ENCODE measurements around the gene CHCHD1.
A peak's percentile ranks its signal among the peaks of the same experiment; 100 is the strongest.
"Not testable (repeated sequence)": the region's sequence is repeated elsewhere in the genome, so short reads cannot be mapped to it uniquely, and the experiment has no call there.

CHCHD1 gene

DNA sequence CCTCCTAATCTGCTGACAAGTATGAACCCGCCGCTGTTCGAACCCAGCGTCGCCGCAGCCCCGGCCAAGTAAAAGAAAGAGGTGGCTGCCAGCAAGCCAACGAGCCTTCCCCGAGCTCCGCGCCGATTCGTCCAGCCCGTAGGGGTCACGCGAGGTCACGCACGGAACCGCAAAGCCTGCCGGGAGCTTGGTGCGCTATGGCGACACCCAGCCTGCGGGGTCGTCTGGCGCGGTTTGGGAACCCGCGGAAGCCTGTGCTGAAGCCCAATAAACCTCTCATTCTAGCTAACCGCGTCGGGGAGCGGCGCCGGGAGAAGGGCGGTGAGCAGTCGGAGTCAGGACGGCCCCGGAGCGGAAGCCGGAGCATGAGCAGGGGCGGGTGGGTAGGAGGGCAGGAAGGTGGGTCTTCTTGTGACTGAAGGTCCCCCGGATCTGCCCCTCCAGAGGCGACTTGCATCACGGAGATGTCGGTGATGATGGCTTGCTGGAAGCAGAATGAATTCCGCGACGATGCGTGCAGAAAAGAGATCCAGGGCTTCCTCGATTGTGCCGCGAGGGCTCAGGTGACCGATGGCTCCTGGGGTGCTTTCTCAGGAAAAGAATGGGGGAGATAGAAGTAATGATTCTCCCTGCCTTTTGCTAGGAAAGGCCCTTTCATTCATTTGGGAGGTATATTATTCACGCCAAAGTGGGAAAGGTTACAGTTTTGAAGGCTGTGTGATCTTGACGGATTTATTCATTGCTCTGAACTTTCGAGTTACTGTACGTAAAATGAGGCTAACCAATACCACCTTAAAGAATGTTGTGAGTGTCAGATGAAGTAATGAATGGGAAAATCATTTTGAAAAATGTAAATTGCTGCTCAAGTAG is at the start of gene CHCHD1:
Gene CHCHD1, plus strand, starts transcription at position 170 of the 870 bp plus-strand sequence. Its CDS starts 28 bp downstream, at position 198.
- peak; percentile 92 for DNase-seq (ENCODE audit: low spot score)

DNA sequence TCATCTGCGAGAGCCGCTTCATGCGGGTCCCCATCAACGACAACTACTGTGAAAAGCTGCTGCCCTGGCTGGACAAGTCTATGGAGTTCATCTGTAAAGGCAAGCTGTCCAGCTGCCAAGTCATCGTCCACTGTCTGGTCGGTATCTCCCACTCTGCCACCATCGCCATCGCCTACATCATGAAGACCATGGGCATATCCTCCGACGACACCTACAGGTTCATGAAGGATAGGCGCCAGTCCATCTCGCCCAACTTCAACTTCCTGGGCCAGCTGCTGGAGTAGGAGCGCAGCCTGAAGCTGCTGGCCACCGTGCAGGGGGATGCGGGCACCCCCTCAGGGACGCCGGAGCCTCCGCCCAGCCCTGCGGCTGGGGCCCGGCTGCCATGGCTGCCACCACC is 49.4 kb upstream of the CHCHD1 start:
- no peak for DNase-seq (ENCODE audit: low spot score)

DNA sequence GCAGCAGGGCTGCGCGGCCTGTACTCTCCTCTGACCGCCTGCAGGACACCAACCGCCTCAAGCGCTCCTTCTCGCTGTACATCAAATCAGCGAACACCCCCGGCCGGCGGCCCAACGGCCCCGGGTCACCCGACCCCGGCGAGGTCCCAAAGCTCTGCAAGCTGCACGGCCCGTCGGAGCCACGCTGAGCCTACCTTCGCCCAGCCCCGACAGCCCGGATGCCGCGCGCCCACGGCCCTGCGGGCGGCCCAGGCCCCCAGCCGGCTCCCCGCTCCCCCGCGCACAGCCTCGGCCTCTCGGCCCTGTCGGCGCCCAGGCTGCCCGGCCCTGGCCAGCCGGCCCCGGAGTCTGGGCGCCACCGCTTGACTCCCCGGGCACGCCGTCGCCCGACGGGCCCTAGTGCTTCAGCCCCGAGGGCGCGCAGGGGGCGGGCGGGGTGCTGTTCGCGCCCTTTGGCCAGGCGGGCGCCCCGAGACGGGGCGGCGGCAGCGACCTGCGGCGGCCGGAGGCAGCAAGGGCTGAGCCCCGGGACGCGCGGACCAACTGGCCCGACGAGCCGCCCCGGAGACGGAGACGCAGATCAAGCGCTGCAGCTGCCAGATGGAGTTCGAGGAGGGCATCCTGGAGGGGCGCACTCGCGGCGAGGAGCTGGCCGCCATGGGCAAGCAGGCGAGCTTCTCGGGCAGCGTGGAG is 48.8 kb upstream of the CHCHD1 start:
- DNase-seq (ENCODE audit: low spot score) = no peak

DNA sequence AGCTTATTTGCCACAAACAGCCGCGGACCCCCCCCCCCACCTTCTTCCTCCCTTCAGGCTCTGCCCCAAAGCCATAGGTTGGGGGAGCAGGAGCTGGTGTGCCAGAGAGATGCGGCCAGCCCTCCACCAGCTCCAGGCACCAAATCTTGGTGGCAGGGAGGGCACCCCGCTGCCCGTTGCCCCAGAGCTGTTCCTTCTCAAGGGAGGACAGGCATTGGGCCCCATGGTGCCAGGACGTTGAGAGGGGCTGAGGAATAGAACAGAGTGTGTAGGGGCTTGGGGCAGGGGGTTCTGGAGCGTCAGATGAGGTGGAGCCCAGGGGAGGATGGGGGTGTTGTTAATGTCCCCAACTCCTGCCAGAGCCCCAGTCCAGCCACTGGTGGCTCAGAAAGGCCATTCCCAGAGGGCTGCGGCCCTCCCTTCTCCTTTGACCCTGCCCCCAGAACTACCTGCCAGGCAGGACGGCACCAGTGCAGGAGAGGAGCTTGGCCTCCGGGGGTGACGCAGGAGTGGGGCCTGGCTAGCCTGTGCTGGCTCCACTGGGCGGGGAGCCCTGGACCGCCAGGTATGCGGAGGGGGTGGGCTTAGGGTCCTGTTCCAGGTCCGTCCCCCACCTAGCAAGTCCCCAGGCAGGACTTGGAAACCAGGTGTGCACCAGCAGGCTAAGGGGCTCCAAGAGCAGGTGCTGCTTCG is 47.7 kb upstream of the CHCHD1 start:
- no peak for DNase-seq (ENCODE audit: low spot score)

DNA sequence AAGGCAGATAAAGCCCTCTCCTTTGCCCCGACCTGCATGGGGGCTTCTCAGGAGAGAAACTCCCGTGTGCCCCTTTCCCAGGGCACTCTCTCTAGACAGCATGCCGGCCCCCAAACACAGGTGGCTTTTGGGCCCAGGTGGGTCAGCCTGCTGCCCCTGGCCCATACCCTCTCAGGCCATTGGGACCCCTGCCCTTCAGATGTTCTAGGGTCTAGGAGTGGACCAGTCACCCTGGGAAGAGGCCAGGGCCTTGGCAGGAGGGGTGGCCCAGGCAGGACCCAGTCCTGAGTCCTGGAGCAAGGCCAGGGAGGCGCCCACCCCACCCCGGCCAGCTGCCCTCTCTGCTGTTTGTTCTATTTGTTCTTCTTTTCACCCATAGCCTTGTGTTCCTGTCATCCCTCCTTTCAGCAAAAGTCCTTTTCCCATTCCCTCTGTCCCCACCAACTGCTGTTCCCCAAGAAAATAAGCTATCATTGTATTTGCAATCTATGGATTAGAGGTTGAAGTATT is 47.0 kb upstream of the CHCHD1 start:
- DNase-seq (ENCODE audit: low spot score) = no peak

DNA sequence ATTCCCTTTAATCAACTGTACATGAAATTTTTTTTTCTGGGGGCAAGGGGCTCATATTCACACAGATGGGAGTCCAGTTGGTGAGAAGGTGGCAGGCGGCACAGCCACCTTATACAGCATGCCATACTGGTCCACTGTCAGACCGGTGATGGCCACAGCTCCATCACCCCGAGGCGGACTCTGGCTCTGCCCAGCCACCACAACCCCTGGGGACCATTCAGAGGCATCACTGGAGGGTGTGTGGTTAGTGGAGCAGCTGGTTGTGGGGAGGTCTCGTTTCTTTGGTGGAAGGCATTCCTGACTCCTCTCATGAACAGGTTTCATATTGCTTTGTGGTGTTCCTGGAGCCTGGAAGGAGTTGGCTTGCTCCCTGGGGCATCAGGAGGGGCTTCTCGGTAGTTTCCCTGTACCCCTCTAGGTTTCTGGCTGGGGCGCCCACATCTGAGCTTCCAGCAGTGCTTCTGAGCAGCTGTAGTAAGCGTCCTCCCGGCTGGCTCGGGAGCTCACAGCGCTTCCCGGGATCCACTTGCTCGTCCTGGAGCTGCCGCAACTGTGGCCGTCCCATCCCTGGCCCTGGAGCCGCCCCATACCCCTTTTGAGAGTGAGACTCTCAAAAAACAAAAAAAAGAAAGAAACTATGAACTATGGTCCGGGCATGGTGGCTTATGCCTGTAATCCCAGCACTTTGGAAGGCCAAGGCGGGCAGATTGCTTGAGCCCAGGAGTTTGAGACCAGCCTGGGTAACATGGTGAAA is 41.2 kb upstream of the CHCHD1 start:
- DNase-seq (ENCODE audit: low spot score) = not testable (repeated sequence)

DNA sequence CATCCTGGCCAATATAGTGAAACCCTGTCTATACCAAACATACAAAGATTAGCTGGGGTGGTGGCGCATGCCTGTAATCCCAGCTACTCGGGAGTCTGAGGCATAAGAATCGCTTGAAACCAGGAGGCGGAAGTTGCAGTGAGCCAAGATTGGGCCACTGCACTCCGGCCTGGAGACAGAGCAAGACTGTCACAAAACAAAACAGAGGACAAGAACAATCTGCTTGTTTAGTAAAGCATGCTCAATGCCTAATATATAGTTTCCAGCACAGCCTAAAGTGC is 39.5 kb upstream of the CHCHD1 start:
- DNase-seq (ENCODE audit: low spot score) = no peak

DNA sequence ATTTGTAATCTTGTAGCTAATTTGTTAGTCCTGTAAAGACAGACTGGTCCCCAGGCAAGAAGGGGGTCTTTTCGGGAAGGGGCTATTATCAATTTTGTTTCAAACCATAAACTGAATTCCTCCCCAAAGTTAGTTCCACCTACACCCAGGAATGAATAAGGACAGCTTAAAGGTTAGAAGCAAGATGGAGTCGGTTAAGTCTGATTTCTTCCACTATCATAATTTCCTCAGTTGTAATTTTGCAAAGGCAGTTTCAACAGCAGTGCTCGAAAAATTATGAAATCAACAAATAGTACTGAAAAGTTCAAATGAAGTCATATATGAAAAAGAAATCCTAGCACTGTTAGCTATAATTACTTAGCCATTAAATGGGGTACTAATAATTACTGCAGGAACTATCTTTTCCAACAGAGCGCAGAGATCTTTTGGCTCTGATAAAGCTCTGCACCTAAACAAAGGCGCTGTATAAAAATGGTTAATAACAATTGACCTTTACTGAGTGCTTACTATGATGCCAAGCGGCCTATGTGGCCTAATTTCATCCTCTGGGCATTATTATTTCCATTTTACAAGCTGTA is 38.4 kb upstream of the CHCHD1 start:
- DNase-seq (ENCODE audit: low spot score) = no peak

DNA sequence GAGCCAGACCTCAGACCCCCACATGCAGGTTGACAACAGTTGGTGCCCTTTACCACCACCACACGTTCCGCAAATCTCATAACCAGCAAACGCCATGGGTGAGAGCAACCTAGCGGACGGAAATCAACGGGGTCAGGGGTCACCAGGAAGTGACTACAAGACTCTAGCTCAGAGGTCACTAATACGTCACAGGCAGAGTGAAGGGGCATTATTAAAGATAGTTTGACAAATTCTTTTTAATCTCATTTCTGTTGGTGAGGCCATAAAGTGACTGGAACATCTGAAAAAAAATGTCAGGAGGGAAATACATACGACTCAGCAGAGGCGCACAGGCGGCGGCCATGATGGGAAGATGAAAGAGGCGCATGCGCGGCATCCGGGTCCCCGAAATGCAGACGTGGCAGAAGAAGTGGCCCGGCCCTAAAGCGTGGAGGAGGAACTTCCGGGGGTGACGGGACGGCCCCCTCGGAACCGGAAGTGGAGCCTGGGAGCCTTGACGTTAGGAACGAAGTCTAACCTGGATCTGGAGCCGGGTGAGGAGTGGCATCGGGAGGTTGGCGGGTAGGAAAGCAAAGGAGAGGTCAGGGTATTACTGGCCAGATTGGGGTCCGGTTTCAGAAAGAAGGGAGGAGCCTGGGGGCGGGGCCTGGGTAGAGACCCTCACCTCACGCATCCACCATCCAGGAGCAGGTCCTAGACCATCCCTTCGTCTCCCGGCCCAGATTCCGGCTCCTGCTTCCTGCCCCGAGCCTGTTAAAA is 37.8 kb upstream of the CHCHD1 start, which contains the start of gene SEC24C:
Gene SEC24C, plus strand, starts transcription at position 468 of the 759 bp plus-strand sequence. CDS start 2,461 bp downstream, outside the sequence.
- peak; percentile 97 for DNase-seq (ENCODE audit: low spot score)

DNA sequence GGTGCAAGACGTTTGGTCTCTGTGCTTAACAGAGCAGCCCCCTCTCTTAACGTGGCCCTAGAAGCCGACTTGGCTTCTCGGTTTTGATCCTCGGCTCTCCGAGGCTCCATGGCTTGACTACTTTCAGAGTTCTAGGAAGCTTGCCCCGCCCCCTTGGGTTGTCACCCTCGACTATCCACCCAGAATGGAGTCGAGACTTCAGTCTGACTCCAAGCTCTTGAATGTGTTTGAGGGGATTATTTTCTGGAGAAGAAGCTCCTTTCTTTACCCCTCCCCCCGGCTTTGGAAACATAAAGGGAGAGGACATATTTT is 37.2 kb upstream of the CHCHD1 start:
- DNase-seq (ENCODE audit: low spot score) = peak; percentile 76

DNA sequence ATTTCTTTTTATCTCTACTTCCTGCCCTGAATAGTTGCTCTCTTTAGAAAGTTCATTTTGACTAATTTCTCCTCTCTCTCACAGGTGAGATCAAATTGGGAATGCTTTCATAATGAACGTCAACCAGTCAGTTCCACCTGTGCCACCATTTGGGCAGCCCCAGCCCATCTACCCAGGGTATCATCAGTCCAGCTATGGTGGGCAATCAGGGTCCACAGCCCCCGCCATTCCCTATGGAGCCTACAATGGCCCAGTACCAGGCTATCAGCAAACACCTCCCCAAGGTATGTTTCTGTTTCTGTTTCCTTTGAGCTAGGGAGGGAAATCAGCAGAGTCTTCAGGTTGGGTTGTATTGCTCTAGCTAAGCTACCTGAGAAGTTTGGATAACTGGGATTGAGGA is 35.1 kb upstream of the CHCHD1 start:
- DNase-seq (ENCODE audit: low spot score) = no peak

DNA sequence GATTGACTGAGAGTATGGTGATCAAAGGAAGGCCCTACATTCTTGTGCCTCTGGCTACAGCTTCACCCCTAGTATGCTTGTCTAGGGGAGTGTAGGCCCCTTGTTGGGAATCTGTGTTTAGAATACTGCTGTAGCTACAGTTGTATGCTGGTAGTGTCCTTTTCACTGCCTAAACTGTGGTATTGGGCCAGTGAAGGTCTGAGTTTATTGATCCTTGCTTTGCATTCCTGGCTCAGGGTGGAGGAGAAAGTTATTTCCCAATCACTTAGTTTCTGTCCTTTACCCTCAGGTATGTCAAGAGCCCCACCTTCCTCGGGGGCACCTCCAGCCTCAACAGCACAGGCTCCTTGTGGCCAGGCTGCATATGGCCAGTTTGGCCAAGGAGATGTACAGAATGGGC is 31.0 kb upstream of the CHCHD1 start:
- no peak for DNase-seq (ENCODE audit: low spot score)

DNA sequence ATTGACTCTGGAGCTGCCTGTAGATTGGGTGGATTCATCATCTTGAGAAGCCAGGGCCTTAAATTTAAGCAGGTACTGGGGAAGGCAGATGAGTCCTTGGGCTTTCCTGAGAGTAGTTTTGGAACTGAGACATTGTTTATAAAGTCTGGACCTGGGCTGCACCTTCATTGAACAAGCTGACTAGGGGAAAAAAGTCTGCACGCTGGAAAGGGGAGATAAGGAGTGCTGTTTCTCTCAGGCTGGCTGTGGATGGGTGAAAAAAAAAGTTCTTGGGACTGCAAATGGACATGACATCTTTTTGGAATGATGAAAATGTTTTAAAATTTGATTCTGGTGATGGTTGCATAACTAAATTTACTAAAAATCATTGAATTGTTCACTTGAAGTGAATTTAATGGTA is 25.7 kb upstream of the CHCHD1 start:
- no peak for DNase-seq (ENCODE audit: low spot score)

DNA sequence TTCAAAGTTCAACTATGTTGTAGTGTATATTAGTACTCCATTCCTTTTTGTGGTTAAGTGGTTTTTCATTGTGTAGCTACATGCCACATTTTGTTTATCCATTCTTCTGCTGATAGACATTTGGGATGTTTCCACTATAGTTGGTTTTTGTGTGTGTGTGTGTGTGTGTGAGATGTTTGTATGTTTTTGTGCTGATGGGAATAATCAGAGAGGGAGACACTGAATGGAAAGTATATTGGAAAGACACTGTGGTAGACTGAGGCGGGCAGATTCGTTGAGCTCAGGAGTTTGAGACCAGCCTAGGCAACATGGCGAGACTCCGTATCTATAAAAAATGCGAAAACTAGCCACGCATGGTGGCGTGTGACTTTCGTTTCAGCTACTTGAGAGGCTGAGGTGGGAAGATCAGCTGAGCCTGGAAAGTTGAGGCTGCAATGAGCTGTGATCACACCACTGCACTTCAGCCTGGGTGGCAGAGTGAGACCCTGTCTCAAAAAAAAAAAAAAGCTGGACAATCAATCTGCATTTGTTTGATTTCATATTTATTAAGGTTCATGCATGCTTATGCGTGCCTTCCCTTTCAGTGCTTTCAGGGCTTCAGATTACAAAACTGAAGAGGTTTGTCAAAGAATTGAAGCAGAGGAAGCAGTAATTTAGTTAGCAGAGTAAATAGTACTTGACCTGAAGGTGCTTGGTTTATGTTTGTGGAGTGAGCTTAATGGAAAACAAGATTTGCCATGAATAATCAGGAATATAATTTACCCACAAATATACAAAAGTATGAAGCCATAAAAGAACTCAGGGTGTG is 22.9 kb upstream of the CHCHD1 start:
- no peak for DNase-seq (ENCODE audit: low spot score)

DNA sequence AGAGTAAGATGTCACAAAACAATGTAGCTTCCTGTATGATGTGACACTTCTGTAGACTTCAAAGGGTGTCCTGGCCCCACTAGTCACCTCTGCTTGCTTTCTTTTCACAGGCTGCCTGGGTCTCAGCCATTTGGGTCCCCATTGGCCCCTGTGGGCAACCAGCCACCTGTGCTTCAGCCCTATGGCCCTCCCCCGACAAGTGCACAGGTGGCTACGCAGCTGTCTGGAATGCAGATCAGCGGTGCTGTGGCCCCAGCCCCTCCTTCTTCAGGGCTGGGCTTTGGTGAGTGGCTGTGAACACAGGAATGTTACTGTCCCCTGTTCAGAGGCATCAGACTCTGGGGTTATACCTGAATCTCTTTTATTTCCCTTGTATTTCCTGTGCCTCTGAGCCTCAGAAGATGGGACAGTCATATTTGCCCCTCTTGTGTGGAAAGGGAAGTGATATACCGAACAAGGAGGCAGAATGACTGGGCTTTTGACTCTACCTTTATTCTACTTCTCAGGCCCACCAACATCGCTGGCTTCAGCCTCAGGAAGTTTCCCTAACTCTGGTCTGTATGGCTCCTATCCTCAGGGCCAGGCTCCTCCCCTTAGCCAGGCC is 22.2 kb upstream of the CHCHD1 start:
- DNase-seq (ENCODE audit: low spot score) = peak; percentile 36

DNA sequence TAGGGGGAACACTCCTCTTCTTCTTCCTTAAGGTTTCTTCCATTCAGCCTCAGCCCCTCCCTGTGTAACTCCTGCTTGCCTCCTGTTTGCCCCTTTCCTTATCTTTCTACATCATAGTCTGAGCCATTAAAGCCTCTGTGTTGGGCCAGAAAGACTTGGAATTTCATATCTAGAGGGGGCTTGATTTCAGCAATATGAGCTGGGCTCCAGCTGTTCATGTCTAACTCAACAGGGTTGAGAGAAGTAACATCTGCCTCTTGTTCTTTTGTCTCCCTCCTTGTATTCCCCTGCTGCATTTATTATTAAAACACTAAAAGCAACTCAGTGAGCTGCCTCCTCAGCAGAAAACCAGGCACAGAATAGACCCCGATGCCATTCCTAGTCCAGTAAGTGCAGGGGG is 20.1 kb upstream of the CHCHD1 start:
- DNase-seq (ENCODE audit: low spot score) = no peak

DNA sequence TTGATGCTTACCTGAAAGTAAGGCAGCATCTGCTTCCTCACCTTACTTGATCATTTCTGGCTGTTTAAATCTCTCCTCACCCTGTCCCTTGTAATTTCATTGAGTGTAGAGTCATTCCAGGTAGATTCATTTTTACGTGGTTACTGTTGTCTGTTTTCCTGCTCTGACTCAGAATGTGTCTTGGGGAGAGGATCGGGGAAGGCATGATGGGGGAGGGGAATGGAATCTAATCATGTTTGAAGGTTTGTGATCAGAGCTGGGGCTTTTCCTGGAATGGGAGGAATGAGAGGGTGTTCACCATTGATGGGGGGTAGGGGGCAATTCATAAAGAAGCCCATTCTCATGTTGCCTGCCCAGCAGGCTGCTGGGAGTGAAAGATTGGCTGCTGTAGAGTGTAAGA is 18.9 kb upstream of the CHCHD1 start:
- no peak for DNase-seq (ENCODE audit: low spot score)

DNA sequence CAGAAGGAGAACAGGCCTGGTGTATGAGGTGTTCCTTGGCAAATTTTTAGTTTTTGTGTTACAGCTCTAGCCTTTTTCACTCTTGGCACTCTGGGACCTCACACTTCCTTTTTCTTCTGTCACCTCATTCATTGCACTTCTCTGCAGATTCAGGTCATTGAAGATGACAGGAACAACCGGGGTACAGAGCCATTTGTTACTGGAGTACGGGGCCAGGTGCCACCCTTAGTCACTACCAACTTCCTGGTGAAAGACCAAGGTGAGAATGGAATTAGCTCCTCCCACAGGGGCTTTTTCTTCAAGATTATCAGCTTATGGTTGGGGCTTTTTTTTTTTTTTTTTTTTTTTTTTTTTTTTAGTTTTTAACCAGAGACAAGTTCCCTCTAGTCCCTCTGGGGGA is 18.5 kb upstream of the CHCHD1 start:
- no peak for DNase-seq (ENCODE audit: low spot score)

DNA sequence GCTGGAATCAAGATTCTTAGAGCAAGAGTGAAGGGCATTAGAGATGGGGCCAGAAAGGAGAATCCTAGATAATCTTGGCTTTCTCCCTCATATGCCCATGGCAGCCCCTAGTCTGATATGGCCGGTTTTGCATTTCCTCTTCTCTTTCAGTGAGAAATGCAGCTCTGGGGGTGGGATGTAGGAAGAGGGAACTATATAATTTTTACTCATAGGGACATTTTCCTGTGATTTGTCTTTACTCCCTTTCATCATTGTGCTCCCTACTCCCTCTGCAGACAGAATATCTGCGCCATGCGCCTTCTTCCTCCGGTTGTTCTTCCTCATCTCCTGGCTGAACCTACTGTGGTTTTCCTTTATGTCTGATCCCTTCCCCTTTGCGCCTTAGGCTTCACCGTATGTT is 16.8 kb upstream of the CHCHD1 start:
- no peak for DNase-seq (ENCODE audit: low spot score)

DNA sequence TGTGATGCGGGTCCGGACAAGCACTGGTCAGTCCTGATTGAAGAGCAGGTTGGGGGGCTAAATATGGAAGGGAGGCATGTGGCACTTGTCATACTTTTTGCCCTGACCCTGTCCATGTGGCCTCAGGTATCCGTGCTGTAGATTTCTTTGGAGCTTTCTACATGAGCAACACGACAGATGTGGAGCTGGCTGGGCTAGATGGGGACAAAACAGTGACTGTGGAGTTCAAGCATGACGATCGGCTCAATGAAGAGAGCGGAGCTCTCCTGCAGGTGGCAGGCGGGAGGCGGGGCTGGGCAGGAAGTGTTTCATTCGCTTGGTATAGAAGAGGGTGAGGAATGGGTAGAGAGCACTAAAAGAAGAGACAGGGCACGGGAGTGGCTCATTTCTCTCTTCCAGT is 13.0 kb upstream of the CHCHD1 start:
- peak; percentile 54 for DNase-seq (ENCODE audit: low spot score)
